GM21447 (cell line): ENCODE measurements around the gene PKD1.
"Not testable (repeated sequence)": the region's sequence is repeated elsewhere in the genome, so short reads cannot be mapped to it uniquely, and the experiment has no call there.

ENCODE experiments used
- ATAC-seq: cut with Tn5 transposase; IDR thresholded peaks from one replicate; pipeline ENCODE4 v1.9.1; 2021; ENCODE audit not compliant: unreplicated experiment

PKD1 gene

DNA sequence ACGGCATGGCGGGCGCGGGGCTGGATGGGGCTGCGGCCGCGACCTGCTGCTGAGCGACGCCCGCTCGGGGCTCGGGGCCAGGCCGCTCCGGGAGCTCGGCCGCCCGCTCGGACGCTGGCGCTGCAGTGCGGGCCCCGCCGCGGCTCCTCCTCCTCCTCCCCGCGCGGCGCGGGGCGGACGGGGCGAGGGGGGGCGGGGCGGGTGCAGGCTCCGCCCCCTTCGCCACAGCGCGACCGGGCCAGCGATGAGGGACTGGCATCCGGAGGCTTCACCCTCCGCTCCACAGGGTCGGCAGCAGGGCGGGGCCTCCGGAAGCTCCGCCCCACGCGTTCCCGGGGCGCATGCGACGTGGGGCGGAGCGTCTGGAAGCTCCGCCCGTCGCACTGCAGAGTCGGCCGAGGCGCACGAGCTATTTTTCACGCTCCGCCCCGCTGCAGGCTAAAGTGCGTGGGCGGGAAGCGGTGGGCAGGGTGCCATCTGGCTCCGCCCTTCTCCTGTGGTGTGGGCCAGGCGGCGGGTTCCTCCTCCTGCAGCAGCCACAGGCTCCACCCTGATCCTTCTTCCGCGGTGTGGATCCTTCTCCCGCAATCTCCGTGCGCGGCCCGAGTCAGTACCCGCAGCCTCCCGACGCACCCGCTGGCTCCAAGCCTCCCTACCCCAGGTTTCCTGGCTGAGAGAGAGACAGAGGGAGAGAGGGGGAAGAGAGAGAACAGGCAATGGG, at the start of gene PKD1:
TSS of gene PKD1 (minus strand) at position 129 of the 721 bp plus-strand sequence. CDS start 209 bp downstream, outside the sequence.
- not testable (repeated sequence) for ATAC-seq

DNA sequence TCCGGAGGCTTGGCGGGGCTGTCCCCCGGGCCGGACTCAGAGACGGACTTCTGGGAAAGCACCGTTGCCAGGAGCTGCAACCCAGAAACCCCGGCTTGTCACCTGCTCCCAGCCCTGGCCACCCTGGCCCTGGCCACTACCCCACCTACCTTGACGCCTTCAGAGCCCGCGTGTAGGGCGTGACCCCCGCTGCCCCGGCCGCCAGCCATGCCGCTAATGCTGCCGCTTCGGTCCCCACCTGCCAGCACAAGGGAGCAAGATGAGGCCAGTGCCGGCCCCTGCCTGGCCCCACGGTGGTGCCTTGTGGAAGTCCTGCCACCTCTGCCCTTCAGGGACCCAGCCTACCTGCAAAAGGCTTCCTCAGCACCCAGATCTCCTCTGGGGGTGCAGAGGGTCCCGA, 49.3 kb upstream of the PKD1 start:
- no peak for ATAC-seq

- no peak for ATAC-seq
Measured at GRCh38 chr16:2184346-2184745, 48.6 kb upstream of the PKD1 start.

GRCh38 chr16:2183671-2184070, 48.0 kb upstream of the PKD1 start:
- no peak for ATAC-seq

DNA sequence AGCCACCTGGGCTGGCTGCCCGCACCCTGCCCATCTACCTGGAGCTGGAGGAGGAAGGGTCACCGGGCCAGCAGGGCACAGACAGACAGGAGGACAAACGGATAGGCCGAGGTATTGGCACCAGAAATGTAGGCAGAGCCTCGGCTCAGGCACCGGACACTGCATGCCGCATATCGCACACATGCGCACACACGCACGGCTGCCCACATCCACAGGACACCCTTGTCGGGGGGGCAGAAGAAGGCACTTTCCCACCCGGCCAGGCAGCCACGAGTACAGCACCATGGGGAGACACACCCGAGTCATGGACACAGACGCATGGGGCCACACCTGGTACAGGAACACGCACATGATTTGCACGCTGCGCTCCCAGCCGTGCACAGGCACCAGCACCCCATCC, 46.3 kb upstream of the PKD1 start:
- ATAC-seq, result no peak

GRCh38 chr16:2180962-2181923, 45.5 kb upstream of the PKD1 start:
- no peak for ATAC-seq

GRCh38 chr16:2180461-2180860, 44.8 kb upstream of the PKD1 start:
- no peak for ATAC-seq

DNA sequence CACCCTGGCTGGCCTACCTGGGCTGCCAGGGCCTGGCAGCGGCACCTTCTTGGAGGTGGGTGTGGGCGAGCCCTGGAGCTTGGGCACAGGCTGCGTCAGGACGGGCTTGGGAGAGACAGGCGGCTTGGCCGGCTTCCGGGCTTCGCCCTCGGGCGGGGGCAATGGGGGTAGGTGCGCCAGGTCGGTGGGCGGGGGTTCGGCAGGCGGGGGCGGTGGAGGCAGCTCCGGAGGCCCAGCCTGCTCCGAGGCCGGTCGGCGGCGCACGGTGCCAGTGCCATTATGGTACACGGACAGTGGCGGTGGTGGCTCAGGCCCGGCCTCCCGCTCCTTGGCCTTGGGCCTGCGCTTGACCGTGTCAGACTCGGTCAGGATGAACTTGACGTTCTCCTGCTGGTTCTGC, 43.9 kb upstream of the PKD1 start:
- no peak for ATAC-seq

DNA sequence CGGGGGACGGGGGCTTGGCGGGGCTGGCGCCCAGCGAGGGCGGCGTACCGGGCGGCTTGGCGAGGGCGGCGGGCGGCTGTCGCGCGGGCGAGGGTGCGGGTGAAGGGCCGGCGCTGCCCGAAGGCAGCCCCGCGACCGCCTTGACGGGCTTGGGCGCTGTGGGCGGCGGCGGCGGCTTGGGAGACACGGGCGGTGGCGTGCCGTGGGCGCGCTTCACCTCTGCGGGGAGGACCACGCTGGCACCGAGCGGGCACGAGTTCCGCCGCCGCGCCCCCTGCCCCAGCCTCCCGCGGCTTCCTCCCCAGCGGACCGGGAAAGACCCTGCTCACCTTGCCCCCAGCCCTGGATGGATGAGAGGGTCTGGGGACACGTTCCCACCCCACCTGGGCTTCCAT, 43.4 kb upstream of the PKD1 start:
- no peak for ATAC-seq

DNA sequence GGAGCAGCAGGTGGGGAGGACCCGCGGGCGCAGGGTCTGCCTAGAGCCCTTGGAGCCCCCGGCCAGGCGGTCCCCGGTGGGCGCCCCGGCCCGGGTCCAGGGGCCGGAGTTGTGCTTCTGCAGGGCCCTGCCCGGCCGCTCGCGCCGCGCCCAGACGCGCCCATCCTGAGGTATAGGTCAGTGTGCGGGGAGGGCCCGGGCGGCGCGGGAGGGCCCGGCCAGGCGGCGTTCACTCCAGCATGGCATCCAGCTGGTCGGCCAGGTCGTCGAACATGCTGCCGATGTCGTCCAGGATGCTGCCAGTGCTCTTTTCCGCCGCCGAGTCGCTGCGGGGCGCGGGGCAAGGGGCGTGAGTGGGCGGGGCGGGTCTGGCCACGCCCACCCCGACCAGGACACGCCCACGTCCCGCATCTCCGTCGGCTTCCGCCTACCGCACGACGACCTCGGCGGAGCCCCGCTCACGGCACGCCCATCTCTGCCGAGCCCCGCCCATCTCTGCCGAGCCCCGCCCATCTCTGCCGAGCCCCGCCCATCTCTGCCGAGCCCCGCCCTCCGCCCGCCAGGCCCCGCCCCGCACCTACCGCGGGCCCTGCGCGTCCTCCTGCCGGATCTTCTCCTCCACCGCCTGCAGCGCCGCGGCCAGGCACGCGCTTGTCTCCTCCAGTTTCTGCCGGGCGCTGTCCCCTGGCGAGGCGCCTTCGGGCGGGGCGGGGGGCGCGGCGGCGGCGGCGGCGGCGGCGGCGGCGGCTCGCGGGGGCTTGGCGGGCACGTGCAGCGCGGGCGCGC, 42.8 kb upstream of the PKD1 start:
- ATAC-seq, result no peak

- no peak for ATAC-seq
Measured at GRCh38 chr16:2177561-2177960, 41.9 kb upstream of the PKD1 start.

- ATAC-seq, result no peak
Measured at GRCh38 chr16:2177101-2177500, 41.4 kb upstream of the PKD1 start.

DNA sequence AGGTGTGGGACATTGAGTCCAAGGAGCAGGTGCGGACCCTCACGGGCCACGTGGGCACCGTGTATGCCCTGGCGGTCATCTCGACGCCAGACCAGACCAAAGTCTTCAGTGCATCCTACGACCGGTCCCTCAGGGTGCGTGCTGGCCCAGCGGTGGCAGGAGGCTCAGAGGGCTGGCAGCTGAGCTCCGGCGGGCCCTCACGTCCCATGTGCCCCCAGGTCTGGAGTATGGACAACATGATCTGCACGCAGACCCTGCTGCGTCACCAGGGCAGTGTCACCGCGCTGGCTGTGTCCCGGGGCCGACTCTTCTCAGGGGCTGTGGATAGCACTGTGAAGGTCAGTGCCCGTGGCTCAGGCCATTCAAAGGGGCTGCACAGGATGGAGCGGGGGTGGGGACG, 40.3 kb upstream of the PKD1 start:
- no peak for ATAC-seq

DNA sequence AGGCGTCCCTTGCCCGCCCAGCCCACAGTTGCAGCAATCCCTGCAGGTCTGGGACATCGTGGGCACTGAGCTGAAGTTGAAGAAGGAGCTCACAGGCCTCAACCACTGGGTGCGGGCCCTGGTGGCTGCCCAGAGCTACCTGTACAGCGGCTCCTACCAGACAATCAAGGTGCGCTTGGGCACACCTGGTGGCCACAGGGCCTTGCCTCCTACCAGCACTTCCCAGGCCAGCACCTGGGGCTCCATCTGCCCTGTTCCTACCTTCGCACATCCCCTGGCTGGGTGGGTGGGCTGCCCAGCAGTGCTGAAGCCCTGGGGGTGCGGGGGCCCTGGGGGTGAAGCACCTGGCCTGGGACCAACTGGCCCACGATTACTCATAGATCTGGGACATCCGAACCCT, 39.8 kb upstream of the PKD1 start:
- ATAC-seq, result no peak

DNA sequence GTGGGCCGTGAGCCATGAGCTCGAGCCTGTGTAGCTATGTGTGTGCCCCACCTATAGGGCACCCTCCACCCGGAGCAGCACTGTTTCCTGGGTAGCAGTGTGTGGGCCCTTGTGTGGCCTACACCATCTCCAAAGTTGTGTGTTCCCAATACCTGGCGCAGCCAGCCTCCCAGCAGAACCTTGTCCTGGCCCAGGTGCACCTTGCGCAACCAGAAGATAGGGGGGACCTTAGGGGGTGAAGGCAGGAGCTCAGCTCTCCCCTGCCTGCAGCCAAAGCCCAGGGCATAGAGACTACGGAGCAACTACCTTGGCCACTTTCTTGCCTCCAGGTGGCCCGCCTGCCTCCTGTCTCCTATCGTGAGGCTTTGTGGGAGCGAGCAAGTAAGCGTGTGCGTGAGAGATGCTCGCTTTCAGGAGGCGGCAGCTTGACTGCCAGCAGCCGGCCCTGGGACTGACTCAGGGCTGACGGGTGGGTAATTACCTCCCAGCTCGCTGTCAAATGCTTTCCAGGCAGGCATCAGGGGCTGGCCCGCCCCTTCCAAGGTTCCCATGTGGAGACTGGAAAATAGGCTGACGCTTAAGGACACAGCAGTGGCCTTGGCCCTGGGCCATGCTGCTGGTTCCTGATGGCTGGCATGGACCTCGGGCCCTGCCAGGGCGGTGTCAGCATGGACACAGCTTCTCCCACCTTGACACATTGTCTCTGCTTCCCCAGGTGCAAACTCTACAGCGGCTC, 38.9 kb upstream of the PKD1 start:
- ATAC-seq, result no peak

GRCh38 chr16:2173916-2174315, 38.2 kb upstream of the PKD1 start:
- no peak for ATAC-seq

DNA sequence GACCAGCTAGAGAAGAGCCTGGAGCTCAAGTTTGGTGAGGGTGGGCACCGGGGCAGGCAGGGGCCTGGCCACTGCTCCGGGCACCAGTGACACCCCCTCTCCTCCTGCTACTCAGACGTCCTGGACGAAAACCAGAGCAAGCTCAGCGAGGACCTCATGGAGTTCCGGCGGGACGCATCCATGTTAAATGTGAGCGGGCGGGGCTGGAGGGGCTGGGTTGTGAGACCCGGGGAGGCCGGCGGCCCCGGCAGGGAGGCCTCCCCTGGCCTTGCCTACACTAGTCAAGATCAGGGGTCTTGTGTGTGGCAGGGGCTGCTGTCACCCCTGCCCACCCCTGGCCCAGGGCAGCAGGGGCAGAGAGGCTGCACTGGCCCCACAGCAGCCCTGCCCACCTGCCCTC, 37.7 kb upstream of the PKD1 start:
- no peak for ATAC-seq

- ATAC-seq, result no peak
Measured at GRCh38 chr16:2172688-2173335, 37.1 kb upstream of the PKD1 start.

- ATAC-seq, result no peak
Measured at GRCh38 chr16:2171601-2172178, 36.0 kb upstream of the PKD1 start.
